ENCODE measurements around the gene CDH23.

The CDH23 gene

DNA sequence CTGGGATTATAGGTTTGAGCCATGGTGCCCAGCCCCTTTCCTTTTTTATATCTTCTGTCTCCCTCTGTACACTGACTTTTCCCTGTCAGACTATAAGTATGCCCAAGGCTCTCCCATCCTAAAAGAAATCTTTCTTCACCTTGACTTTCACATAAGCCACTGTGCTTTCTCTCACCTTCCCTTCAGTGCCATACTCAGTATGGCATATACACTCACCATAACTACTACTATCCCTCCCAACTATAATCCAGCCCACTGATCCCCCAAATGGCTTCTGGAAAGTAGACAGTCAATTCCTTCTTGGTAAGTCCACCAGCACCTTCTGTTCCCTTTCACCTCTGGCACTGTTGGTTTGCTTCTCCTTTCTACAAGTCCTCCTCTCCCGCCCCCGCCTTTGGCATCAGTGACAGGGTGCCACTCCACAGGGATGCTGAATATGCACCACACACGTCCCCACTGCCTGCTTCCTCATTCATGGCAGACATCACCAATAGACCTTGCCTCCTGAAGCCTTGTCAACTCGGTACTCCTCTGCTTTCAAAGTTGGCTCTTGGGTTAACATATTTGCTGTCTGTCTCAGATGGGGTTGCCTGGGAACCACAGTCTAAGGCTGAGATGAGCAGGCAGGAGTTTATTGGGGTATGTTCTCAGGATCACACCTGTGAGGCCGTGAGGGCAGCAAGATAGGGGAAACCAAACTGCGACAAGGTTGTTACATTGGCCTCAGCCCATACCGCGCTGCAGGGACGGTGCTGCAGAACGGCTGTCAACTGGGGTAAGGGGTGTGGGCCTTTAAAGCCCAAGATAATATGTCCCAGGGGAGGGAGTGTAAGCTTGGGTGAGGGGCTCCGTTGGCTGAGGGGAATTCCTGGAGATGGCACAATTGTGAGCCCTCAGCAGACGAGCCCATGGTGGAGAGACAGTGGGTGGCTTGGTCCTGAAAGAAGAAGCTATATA is 461.5 kb downstream of the CDH23 start:
- H3K27ac Mint-ChIP-seq: no peak overlapping the region
- H3K4me3 Mint-ChIP-seq: no peak overlapping the region
- H3K36me3 Mint-ChIP-seq (ENCODE audit: low read depth): no peaks in the 10 kb centered on the region
- H3K9me3 Mint-ChIP-seq: no peaks in the 10 kb centered on the region
- peaks cover 6% of the 10 kb centered on the region for H3K27me3 Mint-ChIP-seq (ENCODE audit: low read depth)
- H3K4me1 Mint-ChIP-seq (ENCODE audit: low read depth): peaks cover 2% of the 10 kb centered on the region

DNA sequence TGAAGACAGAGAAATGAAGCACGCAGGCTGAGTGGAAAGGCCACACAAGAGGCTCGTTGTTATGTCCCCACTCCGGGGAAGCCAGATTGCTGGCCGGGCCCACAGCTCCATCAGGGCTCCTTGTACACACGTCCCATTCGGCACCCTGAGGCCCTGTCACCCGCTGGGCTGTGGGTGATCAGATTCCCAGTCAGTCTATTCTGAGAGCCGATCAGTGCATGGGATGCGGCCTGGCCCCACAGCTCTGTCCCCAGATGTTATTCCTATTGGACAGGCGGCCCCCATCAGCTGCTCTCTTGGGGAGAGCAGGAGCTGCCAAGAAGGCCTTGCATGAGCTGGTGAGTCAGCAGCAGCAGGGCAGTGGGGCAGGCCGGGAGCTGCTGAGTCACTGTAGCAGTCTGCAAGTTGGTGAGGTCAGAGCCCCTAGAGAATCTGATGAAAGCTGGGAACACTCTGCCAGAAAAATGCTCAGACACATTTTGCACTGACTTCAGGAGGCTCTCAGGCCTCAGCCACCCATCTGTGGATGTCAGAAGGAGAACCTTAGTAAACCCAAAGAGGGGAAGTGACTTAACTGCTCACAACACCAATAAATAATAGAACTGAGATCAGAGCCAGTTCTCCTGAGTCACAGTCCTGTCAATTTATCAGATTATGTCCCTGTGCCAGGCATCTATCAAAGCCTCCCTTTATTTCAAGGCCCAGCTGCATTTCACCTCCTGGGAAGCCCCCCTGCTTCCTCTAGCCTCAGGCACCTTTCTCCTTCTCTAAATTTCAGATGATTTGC is 463.7 kb downstream of the CDH23 start:
- no peaks in the 10 kb centered on the region for H3K36me3 Mint-ChIP-seq (ENCODE audit: low read depth)
- peaks cover 2% of the 10 kb centered on the region for H3K4me1 Mint-ChIP-seq (ENCODE audit: low read depth)
- no peak overlapping the region for H3K4me3 Mint-ChIP-seq
- H3K27ac Mint-ChIP-seq: no peak overlapping the region
- peaks cover 6% of the 10 kb centered on the region for H3K27me3 Mint-ChIP-seq (ENCODE audit: low read depth)
- no peaks in the 10 kb centered on the region for H3K9me3 Mint-ChIP-seq

DNA sequence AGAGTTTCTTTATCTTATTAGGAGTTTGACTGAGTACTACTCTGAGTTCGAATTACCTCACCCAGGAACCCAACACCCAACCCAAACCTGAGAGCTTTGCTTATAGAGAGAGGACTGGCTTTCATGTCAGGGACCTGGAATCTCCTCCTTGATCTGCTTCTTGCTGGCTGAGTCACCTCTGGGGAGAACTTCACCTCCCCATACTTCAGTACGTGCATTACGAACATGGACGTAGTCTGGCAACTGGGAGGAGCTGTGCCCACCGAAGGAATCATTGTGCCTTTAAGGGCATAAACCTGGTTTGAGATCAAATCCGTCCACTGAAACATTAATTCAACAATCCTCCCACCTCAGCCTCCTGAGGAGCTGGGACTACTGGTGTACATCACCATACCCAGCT is 466.5 kb downstream of the CDH23 start:
- Mint-ChIP-seq H3K36me3 (ENCODE audit: low read depth) (no peaks in the 10 kb centered on the region), H3K27me3 (ENCODE audit: low read depth) (peaks cover 3% of the 10 kb centered on the region), H3K27ac (no peak overlapping the region), H3K4me1 (ENCODE audit: low read depth) (peaks cover 2% of the 10 kb centered on the region), H3K9me3 (no peaks in the 10 kb centered on the region), H3K4me3 (no peak overlapping the region)

DNA sequence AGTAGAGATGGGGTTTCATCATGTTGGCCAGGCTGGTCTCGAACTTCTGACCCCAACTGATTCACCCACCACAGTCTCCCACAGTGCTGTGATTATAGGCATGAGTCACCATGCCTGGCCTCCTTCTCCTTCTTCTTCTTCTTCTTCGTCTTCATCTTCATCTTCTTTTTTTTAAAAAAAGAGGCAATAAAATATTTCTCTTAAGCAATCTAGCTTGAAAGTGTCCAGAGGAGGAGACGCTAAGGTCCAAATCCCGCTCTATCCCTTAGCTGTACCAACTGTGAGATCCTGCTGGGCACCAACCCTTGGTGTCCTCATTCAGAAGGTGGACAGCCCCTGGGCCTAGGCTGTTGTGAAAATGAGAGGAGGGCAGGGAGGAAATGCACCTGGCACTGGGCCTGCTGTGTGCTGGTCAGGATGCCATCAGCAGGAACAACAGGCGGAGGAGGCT is 468.2 kb downstream of the CDH23 start:
- no peak overlapping the region for H3K27ac Mint-ChIP-seq
- no peaks in the 10 kb centered on the region for H3K36me3 Mint-ChIP-seq (ENCODE audit: low read depth)
- no peak overlapping the region for H3K4me3 Mint-ChIP-seq
- H3K9me3 Mint-ChIP-seq: no peaks in the 10 kb centered on the region
- peaks cover 3% of the 10 kb centered on the region for H3K27me3 Mint-ChIP-seq (ENCODE audit: low read depth)
- peaks cover 4% of the 10 kb centered on the region for H3K4me1 Mint-ChIP-seq (ENCODE audit: low read depth)

Data from T-helper 1 cell treated with Interleukin-12 subunit alpha and Interleukin-12 subunit beta and Interleukin-4 antibody, amounts not matched to agents 30 μg/mL and 1 μg/mL, for 36 hours (primary cell).